ENCODE results near the gene SGIP1.
"Not testable (repeated sequence)": the region's sequence is repeated elsewhere in the genome, so short reads cannot be mapped to it uniquely, and the experiment has no call there.

SGIP1 gene

GRCh38 chr1:66732407-66733166 lies 198.6 kb downstream of the SGIP1 start:
- H3K27ac ChIP-seq: no peak overlapping the region
- TF ChIP-seq CTCF (conservative IDR thresholded peaks at IDR 0.05; ENCODE audit: low read depth): no peak
- no peak for DNase-seq (ENCODE audit: low spot score)
- ChIA-PET CTCF (no interaction called here), POLR2A (ENCODE audit: low non-redundant PET) (no interaction called here)

- DNase-seq (ENCODE audit: low spot score): peak; percentile 18
- ChIA-PET CTCF (interaction anchor here (1.0 kb wide), 1 partner anchor 7 kb away, joined by 4 read pairs; no protein-coding TSS in a partner anchor), POLR2A (ENCODE audit: low non-redundant PET) (no interaction called here)
- no peak for TF ChIP-seq CTCF (conservative IDR thresholded peaks at IDR 0.05; ENCODE audit: low read depth)
- no peak overlapping the region for H3K27ac ChIP-seq
Measured at GRCh38 chr1:66733348-66734017, 199.5 kb downstream of the SGIP1 start.

GRCh38 chr1:66734531-66734930 lies 200.6 kb downstream of the SGIP1 start:
- CTCF ChIA-PET: interaction anchor here (1.0 kb wide), 1 partner anchor 9 kb away, joined by 4 read pairs; no protein-coding TSS in a partner anchor
- POLR2A ChIA-PET (ENCODE audit: low non-redundant PET); H3K27ac ChIP-seq; DNase-seq (ENCODE audit: low spot score): not testable (repeated sequence)

- CTCF ChIA-PET: interaction anchor here (1.0 kb wide), 1 partner anchor 11 kb away, joined by 3 read pairs; no protein-coding TSS in a partner anchor
- no peak for DNase-seq (ENCODE audit: low spot score)
- TF ChIP-seq CTCF (conservative IDR thresholded peaks at IDR 0.05; ENCODE audit: low read depth): no peak
- no peak overlapping the region for H3K27ac ChIP-seq
- POLR2A ChIA-PET (ENCODE audit: low non-redundant PET): no interaction called here
Measured at GRCh38 chr1:66737836-66738235, 203.9 kb downstream of the SGIP1 start.

- no peak for TF ChIP-seq CTCF (conservative IDR thresholded peaks at IDR 0.05; ENCODE audit: low read depth)
- H3K27ac ChIP-seq: no peak overlapping the region
- CTCF ChIA-PET: no interaction called here
- POLR2A ChIA-PET (ENCODE audit: low non-redundant PET): no interaction called here
- no peak for DNase-seq (ENCODE audit: low spot score)
Measured at GRCh38 chr1:66739401-66740157, 205.6 kb downstream of the SGIP1 start.

- H3K27ac ChIP-seq: no peak overlapping the region
- TF ChIP-seq CTCF (conservative IDR thresholded peaks at IDR 0.05; ENCODE audit: low read depth): no peak
- ChIA-PET CTCF (interaction anchor here (0.6 to 1.2 kb wide), 3 partner anchors 20 to 478 kb away, joined by 3 to 6 read pairs (median 3); no protein-coding TSS in a partner anchor), POLR2A (ENCODE audit: low non-redundant PET) (no interaction called here)
- no peak for DNase-seq (ENCODE audit: low spot score)
Measured at GRCh38 chr1:66745451-66745850, 211.5 kb downstream of the SGIP1 start.

Data from RWPE1 (cell line).